HepG2 (cell line): Measurements from ENCODE around the gene MAP3K14. TPM values are rescaled to one million over a fixed set of nuclear protein-coding genes. Genes with fewer than 3 reads are reported as not detected.
A peak's percentile ranks its signal among the peaks of the same experiment; 100 is the strongest.

Source experiments
- POLR2G ChIP-seq: fragments of 200-400 bp; formaldehyde crosslinking; IDR thresholded peaks from 2 replicates; pipeline ENCODE4 v1.6.1; 2018; ENCODE audit warnings: mild to moderate bottlenecking, low read depth, low read length, moderate library complexity
- SMC3 ChIP-seq: IDR thresholded peaks from 2 replicates; pipeline ENCODE4 v1.6.1; 2011; ENCODE audit warnings: low read length, improper control_type of control experiment
- TEAD3 ChIP-seq: optimal IDR thresholded peaks from 2 replicates; pipeline ENCODE3; 2016; ENCODE audit warnings: borderline replicate concordance
- XRCC5 ChIP-seq: fragments of 200-400 bp; formaldehyde crosslinking; optimal IDR thresholded peaks from 2 replicates; pipeline ENCODE3; 2017; ENCODE audit warnings: mild to moderate bottlenecking, low read length
- ZFP37 ChIP-seq: sonication (generic); formaldehyde crosslinking; IDR thresholded peaks from 2 replicates; pipeline ENCODE4 v1.4.0; 2020; ENCODE audit warnings: missing genetic modification reagents, borderline replicate concordance
- ZNF292 ChIP-seq: sonication (generic); formaldehyde crosslinking; IDR thresholded peaks from 2 replicates; pipeline ENCODE4 v1.8.1; 2022; ENCODE audit warnings: mild to moderate bottlenecking, low read depth, missing genetic modification reagents, borderline replicate concordance
- polyA plus RNA-seq, 8 experiments: library from polyadenylated mRNA; depleted of rRNA in 3 of 8; stranded (reverse) in 7 of 8; unstranded in 1 of 8; fragments of >200 nt; fragmentation: Illumina TruSeq in 4 of 8; extraction: Trizol in 4 of 8; gene quantifications; 2 replicates each; pipeline versions ENCODE4 v1.2.1 to v1.2.3, GENCODE V29; 2011 to 2016; ENCODE audit warnings: low read depth in 4 of 8, missing spikeins in 1 of 8, mixed read lengths in 1 of 8; ENCODE audit not compliant: insufficient read depth in 1 of 8
- total RNA-seq, 5 experiments: library from RNA; depleted of rRNA; stranded (reverse); fragments of >200 nt; fragmentation: Illumina TruSeq; extraction: Trizol; gene quantifications; 2 replicates each; pipeline ENCODE4 v1.2.3, GENCODE V29; 2016; ENCODE audit warnings: low read depth in 1 of 5
- TF ChIP-seq, protein P1 (sequence below): sonication (generic); formaldehyde crosslinking; IDR thresholded peaks from 2 replicates; pipeline ENCODE4 v1.5.0; 2020; ENCODE audit warnings: mild to moderate bottlenecking, missing genetic modification reagents
- TF ChIP-seq, protein P2 (sequence below): sonication (generic); formaldehyde crosslinking; IDR thresholded peaks from 2 replicates; pipeline ENCODE4; 2020; ENCODE audit warnings: missing genetic modification reagents, mild to moderate bottlenecking, borderline replicate concordance
- TF ChIP-seq, protein P3 (sequence below): sonication (generic); formaldehyde crosslinking; IDR thresholded peaks from 2 replicates; pipeline ENCODE4 v1.4.0; 2020; ENCODE audit warnings: mild to moderate bottlenecking, missing genetic modification reagents
- TF ChIP-seq, protein P4 (sequence below): sonication (generic); formaldehyde crosslinking; IDR thresholded peaks from 2 replicates; pipeline ENCODE4 v1.5.0; 2020; ENCODE audit warnings: mild to moderate bottlenecking, missing genetic modification reagents, moderate library complexity

Gene MAP3K14
- total and polyA plus RNA-seq, 2 of the 13 experiments (the other 11 are each of a cell fraction or from before 2014, with no cell fraction given), result 2.6 TPM

DNA sequence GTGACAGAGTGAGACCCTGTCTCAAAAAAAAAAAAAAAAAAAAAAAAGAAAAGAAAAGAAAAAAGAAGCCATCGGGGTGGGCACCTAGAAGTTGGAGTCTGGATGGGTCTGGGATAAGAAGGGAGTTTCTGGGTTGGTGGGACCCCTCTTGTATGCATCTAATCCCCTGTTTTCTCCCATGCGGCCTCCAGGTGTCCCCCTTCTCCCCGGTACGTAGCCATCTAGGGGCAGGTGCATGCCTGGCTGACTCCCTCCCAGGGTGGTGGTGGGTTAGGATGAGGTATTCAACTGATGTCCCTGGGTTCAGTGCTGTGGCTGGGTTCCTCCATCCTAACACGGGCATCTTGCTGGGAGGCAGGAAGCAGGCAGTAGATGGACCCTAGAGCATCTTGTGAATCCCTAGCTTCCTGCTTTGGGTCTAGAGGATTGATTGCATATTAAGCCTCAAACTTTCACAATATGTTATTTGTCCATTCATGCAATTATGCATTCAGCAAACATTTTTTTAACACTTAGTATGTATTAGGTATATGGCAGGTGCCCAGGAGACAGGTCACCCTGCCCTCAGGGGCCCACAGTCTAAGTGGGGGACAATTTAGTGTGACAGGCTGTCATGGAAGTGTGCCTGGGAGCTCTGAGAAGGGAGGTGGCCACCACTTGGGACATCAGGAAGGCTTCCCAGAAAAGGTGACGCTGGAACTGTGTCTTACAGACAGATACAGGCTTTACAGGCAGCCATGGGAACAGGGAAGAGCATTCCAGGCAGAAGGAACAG is 82.0 kb downstream of the MAP3K14 start (continued):
- TF ChIP-seq, protein P1, sequence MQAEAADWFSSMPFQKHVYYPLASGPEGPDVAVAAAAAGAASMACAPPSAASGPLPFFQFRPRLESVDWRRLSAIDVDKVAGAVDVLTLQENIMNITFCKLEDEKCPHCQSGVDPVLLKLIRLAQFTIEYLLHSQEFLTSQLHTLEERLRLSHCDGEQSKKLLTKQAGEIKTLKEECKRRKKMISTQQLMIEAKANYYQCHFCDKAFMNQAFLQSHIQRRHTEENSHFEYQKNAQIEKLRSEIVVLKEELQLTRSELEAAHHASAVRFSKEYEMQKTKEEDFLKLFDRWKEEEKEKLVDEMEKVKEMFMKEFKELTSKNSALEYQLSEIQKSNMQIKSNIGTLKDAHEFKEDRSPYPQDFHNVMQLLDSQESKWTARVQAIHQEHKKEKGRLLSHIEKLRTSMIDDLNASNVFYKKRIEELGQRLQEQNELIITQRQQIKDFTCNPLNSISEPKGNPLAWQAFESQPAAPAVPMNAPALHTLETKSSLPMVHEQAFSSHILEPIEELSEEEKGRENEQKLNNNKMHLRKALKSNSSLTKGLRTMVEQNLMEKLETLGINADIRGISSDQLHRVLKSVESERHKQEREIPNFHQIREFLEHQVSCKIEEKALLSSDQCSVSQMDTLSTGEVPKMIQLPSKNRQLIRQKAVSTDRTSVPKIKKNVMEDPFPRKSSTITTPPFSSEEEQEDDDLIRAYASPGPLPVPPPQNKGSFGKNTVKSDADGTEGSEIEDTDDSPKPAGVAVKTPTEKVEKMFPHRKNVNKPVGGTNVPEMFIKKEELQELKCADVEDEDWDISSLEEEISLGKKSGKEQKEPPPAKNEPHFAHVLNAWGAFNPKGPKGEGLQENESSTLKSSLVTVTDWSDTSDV, result no peak
- TF ChIP-seq, protein P2, sequence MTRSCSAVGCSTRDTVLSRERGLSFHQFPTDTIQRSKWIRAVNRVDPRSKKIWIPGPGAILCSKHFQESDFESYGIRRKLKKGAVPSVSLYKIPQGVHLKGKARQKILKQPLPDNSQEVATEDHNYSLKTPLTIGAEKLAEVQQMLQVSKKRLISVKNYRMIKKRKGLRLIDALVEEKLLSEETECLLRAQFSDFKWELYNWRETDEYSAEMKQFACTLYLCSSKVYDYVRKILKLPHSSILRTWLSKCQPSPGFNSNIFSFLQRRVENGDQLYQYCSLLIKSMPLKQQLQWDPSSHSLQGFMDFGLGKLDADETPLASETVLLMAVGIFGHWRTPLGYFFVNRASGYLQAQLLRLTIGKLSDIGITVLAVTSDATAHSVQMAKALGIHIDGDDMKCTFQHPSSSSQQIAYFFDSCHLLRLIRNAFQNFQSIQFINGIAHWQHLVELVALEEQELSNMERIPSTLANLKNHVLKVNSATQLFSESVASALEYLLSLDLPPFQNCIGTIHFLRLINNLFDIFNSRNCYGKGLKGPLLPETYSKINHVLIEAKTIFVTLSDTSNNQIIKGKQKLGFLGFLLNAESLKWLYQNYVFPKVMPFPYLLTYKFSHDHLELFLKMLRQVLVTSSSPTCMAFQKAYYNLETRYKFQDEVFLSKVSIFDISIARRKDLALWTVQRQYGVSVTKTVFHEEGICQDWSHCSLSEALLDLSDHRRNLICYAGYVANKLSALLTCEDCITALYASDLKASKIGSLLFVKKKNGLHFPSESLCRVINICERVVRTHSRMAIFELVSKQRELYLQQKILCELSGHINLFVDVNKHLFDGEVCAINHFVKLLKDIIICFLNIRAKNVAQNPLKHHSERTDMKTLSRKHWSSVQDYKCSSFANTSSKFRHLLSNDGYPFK, result peak; percentile 58; the same call in 1 of the 2 replicates
- TF ChIP-seq XRCC5 (peak; percentile 69), ZNF292 (CRISPR knock-in tag) (no peak), POLR2G (no peak), ZFP37 (CRISPR knock-in tag) (no peak), SMC3 (peak; percentile 44; the same call in 1 of the 2 replicates), TEAD3 (CRISPR knock-in tag) (peak; percentile 45)
- TF ChIP-seq, protein P3, sequence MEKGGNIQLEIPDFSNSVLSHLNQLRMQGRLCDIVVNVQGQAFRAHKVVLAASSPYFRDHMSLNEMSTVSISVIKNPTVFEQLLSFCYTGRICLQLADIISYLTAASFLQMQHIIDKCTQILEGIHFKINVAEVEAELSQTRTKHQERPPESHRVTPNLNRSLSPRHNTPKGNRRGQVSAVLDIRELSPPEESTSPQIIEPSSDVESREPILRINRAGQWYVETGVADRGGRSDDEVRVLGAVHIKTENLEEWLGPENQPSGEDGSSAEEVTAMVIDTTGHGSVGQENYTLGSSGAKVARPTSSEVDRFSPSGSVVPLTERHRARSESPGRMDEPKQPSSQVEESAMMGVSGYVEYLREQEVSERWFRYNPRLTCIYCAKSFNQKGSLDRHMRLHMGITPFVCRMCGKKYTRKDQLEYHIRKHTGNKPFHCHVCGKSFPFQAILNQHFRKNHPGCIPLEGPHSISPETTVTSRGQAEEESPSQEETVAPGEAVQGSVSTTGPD (CRISPR knock-in tag), result no peak
- TF ChIP-seq, protein P4, sequence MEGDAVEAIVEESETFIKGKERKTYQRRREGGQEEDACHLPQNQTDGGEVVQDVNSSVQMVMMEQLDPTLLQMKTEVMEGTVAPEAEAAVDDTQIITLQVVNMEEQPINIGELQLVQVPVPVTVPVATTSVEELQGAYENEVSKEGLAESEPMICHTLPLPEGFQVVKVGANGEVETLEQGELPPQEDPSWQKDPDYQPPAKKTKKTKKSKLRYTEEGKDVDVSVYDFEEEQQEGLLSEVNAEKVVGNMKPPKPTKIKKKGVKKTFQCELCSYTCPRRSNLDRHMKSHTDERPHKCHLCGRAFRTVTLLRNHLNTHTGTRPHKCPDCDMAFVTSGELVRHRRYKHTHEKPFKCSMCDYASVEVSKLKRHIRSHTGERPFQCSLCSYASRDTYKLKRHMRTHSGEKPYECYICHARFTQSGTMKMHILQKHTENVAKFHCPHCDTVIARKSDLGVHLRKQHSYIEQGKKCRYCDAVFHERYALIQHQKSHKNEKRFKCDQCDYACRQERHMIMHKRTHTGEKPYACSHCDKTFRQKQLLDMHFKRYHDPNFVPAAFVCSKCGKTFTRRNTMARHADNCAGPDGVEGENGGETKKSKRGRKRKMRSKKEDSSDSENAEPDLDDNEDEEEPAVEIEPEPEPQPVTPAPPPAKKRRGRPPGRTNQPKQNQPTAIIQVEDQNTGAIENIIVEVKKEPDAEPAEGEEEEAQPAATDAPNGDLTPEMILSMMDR (CRISPR knock-in tag), result peak; percentile 73
